ENCODE measurements around the gene SEMA5A. TPM values are rescaled to one million over a fixed set of nuclear protein-coding genes. Genes with fewer than 3 reads are reported as not detected.
A peak's percentile ranks its signal among the peaks of the same experiment; 100 is the strongest.

Gene SEMA5A
- total RNA-seq, 4 donors from 2014 or later: 2.4 to 129 (median 10.0) TPM

DNA sequence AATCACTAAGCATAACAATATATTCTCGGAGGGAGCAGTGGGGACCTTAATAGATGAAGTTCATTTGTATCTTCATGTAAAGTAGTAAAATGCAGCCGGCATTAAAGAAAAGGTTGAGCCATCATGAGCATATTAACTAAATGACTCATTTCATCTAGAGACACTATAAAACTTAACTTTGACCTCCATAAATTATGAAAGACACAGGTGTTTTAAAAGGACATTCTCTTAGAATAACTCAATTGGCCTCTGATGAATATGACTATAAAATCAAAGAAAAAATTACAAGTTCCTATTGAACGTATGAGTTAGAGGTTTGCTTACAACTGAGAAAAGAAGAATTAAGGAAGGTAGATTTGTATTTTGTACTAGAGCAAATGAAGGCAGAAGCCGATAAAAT lies 220.3 kb downstream of the SEMA5A start:
- Histone ChIP-seq H3K4me3 (no peak overlapping the region), H3K9me3 (no peaks in the 10 kb centered on the region), H3K27me3 (no peaks in the 10 kb centered on the region), H3K36me3 (no peaks in the 10 kb centered on the region), H3K27ac (no peak overlapping the region), H3K4me1 (no peaks in the 10 kb centered on the region)
- intact Hi-C loops (cut with DNase I; ENCODE audit: low total_unique reads): no loop called here
- DNase-seq: no peak
- no peak for TF ChIP-seq POLR2A (IDR thresholded peaks at IDR 0.05)
- TF ChIP-seq, protein P1, sequence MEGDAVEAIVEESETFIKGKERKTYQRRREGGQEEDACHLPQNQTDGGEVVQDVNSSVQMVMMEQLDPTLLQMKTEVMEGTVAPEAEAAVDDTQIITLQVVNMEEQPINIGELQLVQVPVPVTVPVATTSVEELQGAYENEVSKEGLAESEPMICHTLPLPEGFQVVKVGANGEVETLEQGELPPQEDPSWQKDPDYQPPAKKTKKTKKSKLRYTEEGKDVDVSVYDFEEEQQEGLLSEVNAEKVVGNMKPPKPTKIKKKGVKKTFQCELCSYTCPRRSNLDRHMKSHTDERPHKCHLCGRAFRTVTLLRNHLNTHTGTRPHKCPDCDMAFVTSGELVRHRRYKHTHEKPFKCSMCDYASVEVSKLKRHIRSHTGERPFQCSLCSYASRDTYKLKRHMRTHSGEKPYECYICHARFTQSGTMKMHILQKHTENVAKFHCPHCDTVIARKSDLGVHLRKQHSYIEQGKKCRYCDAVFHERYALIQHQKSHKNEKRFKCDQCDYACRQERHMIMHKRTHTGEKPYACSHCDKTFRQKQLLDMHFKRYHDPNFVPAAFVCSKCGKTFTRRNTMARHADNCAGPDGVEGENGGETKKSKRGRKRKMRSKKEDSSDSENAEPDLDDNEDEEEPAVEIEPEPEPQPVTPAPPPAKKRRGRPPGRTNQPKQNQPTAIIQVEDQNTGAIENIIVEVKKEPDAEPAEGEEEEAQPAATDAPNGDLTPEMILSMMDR (IDR thresholded peaks at IDR 0.05): no peak

DNA sequence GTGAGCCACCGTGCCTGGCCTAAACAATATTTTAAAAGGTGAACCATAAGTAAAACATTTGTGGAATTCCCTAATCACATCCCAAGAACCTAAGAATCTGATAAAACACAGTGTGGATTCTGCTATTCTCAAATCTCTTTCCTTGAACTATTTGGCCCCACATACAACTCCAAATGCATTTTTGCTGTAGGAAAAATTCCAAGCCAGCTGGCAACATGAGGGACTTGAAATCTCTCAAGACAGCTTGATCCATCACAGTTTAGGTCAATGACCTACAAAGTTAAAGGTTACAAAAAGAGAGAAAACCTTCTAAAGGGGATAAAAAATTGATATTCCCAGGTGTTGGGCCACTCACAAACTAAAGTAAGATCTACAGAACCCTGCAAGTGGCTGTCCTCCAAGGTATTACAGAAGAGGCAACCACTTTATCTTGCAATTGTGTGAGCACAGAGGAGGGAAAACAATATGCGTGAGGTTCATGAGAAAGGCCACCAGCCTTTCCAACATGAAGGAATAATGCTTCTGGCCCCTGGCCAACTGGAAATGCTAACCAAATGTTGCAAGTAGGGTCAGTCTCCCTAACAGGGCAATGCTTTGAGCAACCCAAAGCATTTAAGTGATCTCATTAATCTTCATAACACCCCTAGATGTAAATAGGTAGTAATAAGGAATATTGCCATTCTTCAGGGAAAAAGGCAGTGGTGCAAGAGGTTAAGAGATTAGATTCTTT lies 221.4 kb downstream of the SEMA5A start:
- TF ChIP-seq, protein P1 (IDR thresholded peaks at IDR 0.05): no peak
- no peak for TF ChIP-seq POLR2A (IDR thresholded peaks at IDR 0.05)
- no peaks in the 10 kb centered on the region for H3K36me3 ChIP-seq
- H3K27ac ChIP-seq: no peak overlapping the region
- H3K4me3 ChIP-seq: no peak overlapping the region
- H3K9me3 ChIP-seq: no peaks in the 10 kb centered on the region
- DNase-seq: peak in 1 of 2 donors; percentile 22
- intact Hi-C loops (cut with DNase I; ENCODE audit: low total_unique reads): no loop called here
- no peaks in the 10 kb centered on the region for H3K27me3 ChIP-seq
- no peaks in the 10 kb centered on the region for H3K4me1 ChIP-seq

DNA sequence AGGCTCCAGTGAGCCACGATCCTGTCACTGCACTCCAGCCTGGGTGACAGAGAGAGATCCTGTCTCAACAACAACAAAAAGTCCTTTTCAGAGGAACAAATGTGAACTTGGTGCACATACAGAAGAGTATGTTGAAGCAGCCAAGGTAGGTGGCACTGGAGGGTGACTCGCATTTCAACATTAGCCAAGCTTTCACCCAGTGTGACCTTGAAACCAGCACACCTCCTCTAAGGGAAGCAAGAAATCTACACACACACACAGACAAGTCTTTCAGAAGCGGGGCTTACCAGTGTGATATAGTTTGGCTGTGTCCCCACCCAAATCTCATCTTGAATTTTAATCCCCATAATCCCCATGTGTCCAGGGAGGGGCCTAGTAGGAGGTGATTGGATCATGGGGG lies 225.2 kb downstream of the SEMA5A start:
- H3K36me3 ChIP-seq: no peaks in the 10 kb centered on the region
- DNase-seq: no peak
- intact Hi-C loops (cut with DNase I; ENCODE audit: low total_unique reads): no loop called here
- H3K9me3 ChIP-seq: no peaks in the 10 kb centered on the region
- no peak overlapping the region for H3K27ac ChIP-seq
- TF ChIP-seq POLR2A (IDR thresholded peaks at IDR 0.05): no peak
- TF ChIP-seq, protein P1 (IDR thresholded peaks at IDR 0.05): no peak
- no peak overlapping the region for H3K4me3 ChIP-seq
- no peaks in the 10 kb centered on the region for H3K27me3 ChIP-seq
- no peaks in the 10 kb centered on the region for H3K4me1 ChIP-seq

DNA sequence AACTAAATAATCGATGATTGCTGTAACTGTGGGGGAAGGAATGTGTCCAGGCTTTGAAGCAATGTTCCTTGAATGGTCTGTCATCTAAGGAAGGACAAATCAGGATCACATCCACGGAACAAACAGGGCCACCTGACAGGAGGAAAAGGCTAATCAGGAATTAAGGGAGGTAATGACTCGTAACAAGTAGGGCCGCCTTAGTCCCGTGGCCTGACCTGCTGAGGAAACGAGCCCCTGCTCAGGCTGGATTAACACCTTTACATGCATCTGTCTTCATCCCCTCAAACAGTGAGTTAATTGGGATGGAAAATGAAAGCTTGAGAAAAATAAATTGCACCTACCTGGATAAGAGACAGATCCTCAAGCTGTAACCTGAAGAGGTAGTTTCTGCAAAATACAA lies 227.8 kb downstream of the SEMA5A start:
- no peaks in the 10 kb centered on the region for H3K4me1 ChIP-seq
- TF ChIP-seq POLR2A (IDR thresholded peaks at IDR 0.05): no peak
- TF ChIP-seq, protein P1 (IDR thresholded peaks at IDR 0.05): no peak
- no peak overlapping the region for H3K4me3 ChIP-seq
- DNase-seq: no peak
- no peaks in the 10 kb centered on the region for H3K9me3 ChIP-seq
- H3K27ac ChIP-seq: no peak overlapping the region
- H3K27me3 ChIP-seq: no peaks in the 10 kb centered on the region
- intact Hi-C loops (cut with DNase I; ENCODE audit: low total_unique reads): no loop called here
- no peaks in the 10 kb centered on the region for H3K36me3 ChIP-seq

DNA sequence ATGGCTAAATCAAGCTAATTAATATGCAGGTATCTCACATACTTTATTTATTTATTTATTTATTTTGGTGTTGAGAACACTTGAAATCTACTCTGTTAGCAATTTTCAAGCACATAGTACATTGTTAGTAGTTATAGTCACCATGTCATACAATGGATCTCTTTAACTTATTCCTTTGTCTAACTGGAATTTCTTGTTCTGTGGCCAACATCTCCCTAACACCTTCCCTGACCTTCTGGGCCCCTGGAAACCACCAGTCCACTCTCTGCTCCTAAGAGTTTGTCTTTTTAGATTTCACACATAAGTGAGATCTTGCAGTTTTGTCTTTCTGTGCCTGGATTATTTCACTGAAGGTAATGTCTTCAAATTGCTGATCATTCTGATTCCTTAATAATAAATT lies 229.1 kb downstream of the SEMA5A start:
- Histone ChIP-seq H3K4me3 (no peak overlapping the region), H3K27ac (no peak overlapping the region), H3K36me3 (no peaks in the 10 kb centered on the region), H3K27me3 (no peaks in the 10 kb centered on the region), H3K4me1 (no peaks in the 10 kb centered on the region), H3K9me3 (no peaks in the 10 kb centered on the region)
- TF ChIP-seq, protein P1 (IDR thresholded peaks at IDR 0.05): no peak
- TF ChIP-seq POLR2A (IDR thresholded peaks at IDR 0.05): no peak
- DNase-seq: no peak
- intact Hi-C loops (cut with DNase I; ENCODE audit: low total_unique reads): no loop called here

All from uterus (tissue), 4 donors.